Measurements from ENCODE around the gene ABCD1.
"Not testable (repeated sequence)": the region's sequence is repeated elsewhere in the genome, so short reads cannot be mapped to it uniquely, and the experiment has no call there.

Gene ABCD1

DNA sequence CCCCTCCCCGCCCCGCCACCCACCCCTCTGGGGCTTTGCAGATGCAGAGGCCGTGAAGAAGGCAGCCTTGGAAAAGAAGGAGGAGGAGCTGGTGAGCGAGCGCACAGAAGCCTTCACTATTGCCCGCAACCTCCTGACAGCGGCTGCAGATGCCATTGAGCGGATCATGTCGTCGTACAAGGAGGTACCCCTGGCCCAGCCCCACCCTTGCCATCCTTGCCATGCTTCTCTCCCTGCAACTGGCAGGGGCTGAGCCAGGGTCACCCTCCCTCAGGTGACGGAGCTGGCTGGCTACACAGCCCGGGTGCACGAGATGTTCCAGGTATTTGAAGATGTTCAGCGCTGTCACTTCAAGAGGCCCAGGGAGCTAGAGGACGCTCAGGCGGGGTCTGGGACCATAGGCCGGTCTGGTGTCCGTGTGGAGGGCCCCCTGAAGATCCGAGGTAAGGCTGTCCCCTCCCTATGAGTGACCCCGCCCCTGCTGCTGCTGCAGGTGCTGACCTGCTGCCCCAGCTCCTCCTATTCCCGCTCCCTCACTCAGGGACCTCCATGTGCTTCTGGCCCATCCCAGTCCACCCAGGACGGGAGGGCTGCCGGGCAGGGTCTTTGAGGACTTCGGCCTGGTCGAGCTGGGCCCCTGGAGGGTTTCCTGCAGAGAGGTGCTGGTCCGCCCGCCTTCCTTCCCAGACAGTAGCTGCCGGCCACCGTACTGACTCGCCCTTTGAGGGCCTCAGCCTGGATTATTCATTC lies 11.6 kb downstream of the ABCD1 start:
- DNase-seq, result no peak

- DNase-seq, result no peak
Measured at GRCh38 chrX:153736871-153737441, 12.3 kb downstream of the ABCD1 start.

- DNase-seq, result no peak
Measured at GRCh38 chrX:153738056-153738605, 13.5 kb downstream of the ABCD1 start.

DNA sequence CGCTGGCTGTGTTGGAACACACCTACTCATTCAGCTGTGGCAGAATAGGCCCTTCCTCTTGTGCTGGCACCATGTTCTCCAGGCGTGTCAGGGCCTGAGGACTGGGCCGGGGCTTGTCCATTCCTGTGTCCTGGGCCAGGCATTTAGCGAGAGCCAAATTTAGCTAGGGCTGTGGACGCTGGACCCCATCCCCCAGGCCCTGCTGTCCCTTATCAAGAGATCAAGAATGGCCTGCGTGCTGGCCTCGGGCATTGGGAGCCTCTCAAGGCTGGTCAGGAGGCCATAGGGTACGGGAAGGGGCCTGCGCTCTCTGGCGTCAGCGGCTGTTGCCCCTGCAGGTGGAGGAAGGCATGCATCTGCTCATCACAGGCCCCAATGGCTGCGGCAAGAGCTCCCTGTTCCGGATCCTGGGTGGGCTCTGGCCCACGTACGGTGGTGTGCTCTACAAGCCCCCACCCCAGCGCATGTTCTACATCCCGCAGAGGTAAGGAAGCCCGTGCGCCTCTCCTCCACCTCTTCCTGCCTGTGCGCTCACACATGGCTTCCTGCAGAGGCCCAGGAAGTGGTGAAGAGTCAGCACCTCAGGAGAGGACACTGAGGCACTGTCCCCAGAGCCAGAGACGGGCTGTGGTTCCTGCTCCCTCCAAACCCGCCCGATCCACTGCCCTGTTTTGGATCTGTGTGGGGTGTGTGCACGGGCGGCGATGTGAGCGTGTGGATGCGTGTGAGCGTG lies 15.3 kb downstream of the ABCD1 start:
- no peak for DNase-seq

DNA sequence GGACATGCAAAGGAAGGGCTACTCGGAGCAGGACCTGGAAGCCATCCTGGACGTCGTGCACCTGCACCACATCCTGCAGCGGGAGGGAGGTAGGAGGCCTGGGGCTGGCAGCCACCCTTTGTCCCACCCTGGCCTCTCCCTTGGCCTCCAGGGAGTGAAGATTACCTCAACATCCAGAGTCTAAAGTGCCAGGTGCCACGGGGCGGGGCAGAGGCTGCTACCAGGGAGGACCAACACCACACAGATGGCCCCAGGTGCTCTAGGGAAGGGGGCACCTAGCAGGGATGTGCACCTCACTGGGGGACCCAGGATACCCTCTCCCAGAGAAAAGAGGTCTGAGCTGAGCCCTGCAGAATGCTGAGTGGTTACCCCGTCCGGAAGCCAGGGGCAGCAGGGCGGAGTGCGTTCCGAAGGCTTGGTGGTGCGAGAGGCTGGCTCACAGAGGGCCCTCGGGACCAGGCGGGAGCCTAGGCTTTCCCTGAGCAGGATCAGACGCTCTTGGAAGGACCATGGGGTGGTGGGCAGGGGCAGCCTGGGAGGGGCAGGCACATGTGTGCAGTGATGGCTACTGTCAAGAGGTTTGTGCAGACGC lies 16.1 kb downstream of the ABCD1 start:
- DNase-seq, result no peak

DNA sequence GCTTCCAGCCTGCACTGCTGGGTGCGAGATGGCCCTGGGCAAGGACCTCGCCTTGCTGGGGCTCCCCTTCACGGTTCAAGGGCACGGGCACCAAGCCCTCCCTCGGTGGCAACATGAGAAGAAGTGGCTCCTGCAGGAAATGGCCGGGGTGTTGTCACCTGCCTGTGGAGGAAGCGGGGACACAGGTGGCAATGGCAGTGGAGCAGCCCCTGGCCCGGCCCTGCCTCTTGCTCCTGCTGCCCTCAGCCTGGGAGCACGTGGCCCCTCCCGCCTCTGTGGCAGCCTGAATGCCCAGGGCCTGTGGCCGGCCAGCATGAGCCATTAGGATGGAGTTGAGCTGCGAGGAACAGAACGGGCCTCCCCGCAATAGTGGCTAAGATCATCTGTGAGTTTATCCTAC lies 16.8 kb downstream of the ABCD1 start:
- DNase-seq, result no peak

DNA sequence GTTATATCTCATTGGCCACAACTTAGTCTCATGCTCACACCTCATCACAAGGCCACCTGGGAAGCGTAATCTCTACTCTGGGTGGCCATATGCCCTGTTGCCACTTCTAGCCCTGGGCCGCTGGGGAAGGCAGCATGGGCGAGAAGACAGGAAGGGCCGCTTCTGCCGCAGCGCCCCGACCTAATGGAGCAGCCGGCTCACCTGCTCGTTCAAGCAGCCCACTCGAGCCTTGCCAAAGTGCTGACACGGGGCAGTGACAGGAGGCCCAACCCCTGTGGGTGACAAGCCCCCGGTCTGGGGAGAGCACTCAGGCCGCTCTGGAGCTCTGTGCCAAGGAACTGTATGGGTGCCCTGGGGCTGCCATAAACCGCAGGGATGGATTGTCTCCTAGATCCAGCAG lies 17.5 kb downstream of the ABCD1 start:
- DNase-seq, result not testable (repeated sequence)

- DNase-seq, result not testable (repeated sequence)
Measured at GRCh38 chrX:153742796-153743467, 18.3 kb downstream of the ABCD1 start.

DNA sequence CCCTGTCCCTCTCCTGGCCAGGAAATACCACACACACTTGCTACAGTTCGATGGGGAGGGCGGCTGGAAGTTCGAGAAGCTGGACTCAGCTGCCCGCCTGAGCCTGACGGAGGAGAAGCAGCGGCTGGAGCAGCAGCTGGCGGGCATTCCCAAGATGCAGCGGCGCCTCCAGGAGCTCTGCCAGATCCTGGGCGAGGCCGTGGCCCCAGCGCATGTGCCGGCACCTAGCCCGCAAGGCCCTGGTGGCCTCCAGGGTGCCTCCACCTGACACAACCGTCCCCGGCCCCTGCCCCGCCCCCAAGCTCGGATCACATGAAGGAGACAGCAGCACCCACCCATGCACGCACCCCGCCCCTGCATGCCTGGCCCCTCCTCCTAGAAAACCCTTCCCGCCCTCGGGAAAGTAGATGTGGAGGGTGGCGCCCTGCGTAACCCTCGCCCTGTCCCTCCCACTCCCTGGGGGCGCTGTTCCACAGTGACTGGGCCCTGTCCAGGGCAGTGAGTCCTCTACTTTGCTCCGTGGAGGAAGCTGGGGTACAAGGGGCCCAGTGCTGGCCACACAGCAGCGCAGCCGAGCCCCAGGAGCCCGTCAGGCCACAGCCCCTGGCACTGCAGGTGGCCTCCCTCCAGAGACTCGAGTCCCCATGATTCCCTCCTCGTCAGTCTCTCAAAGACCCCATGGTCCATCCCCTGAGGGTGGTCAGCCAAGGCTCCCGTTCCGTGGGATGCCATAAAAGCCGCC lies 19.0 kb downstream of the ABCD1 start:
- DNase-seq, result not testable (repeated sequence)

- DNase-seq, result peak in 1 of 2 donors; percentile 1
Measured at GRCh38 chrX:153744210-153745066, 19.8 kb downstream of the ABCD1 start.

DNA sequence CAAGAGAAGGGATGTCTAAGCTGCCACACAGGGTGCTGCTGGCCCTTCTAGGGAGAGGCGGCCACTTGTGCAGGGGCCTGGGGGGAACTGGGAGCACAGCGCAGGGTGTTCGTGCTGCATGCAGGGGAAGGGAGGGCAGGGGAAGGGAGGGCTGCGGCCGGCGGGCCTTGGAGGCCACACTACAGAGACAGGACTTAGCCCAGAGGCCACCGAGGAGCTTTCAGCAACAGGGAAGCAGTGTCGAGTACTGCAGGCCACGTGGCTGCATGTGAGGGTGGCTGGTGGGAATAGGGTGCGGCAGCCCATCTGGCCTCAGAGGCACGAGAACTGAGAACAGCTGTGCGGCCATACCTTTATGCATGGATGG lies 20.4 kb downstream of the ABCD1 start:
- DNase-seq, result not testable (repeated sequence)

DNA sequence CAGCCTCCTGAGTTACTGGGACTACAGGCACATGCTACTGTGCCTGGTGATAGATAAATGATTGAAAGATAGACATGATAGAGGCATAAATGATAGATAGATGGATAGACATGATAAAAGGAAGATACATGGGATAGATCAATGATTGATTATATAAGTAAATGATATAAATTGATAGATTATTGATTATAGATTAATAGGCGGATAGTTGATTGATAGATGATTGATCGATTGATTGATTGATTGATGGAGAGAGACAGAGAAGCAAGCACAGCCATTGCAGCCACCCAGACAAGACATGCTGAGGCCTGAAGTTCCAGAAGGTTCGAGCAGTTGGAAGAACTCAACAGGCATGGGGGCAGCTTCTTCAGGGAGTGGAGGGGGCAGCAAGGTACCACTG lies 21.7 kb downstream of the ABCD1 start:
- DNase-seq, result no peak

GRCh38 chrX:153746991-153747390 lies 22.3 kb downstream of the ABCD1 start:
- not testable (repeated sequence) for DNase-seq

DNA sequence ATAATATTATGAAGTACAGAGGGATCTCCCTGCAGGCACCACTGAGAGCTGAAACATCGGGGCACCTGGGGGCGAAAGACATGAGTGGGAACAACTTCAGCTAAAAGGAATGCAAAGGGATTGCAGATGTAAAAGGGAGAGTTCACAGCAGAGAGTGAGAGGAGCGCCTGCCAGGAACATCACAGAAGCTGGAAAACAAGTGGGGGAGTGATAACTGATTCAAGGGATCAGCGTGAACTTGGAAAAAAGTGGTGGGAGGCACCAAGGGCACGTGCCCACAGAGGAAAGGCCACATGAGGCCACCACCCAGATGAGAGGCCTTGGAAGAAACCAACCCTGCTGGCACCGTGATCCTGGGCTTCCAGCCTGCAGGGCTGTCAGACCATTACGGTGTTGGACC lies 24.4 kb downstream of the ABCD1 start:
- DNase-seq, result not testable (repeated sequence)

- no peak for DNase-seq
Measured at GRCh38 chrX:153750127-153750774, 25.6 kb downstream of the ABCD1 start.

DNA sequence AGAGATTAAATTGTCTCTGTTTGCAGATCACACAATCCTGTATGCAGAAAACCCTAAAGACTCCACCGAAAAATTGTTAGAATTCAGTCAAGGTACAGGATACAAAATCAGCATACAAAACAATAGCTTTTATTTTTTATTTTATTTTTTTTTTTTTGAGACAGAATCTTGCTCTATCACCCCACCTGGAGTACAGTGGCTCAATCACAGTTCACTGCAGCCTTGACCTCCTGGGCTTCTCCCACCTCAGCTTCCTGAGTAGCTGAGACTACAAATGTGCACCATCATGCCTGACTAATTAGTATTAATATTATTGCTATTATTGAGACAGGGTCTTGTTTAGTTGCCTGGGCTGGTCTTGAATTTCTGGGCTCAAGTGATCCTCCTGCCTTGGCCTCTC lies 30.5 kb downstream of the ABCD1 start:
- DNase-seq, result no peak

- DNase-seq, result no peak
Measured at GRCh38 chrX:153761863-153762262, 37.2 kb downstream of the ABCD1 start.

DNA sequence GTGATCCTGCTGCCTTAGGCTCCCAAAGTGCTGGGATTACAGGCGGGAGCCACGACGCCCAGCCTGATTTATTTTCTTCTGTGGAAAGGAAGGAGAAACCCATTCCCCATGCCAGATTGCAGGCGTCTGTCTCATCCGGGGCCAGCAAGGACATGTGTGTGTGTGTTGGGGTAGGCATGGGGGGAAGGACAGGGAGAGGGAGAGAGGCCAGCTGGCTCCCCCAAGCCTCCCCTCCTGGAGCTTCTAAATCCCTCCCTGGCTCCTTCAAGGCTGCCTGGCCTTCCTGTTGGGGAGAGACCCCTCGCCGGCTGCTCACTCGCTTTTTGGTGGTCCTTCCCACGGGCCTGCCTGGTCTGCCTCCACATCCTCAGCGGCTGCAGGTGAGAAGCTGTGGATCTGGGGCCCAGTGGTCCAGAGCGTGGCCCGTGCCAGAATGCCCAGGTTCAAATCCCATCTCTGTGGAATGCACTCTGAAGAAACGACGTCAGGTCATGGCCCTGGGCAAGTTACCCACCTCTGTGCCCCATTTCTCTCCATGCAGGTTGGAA lies 38.0 kb downstream of the ABCD1 start:
- DNase-seq, result no peak

GRCh38 chrX:153763298-153763932 lies 38.8 kb downstream of the ABCD1 start:
- DNase-seq, result no peak
